DOHH2 (cell line): ENCODE data around the gene TMEM200A.

Source experiments
- H3F3A ChIP-seq: fragments of 200-600 bp; sonication (generic), shearing (Covaris generic); 2 replicates; pipeline ENCODE4 v1.6.0; 2016; ENCODE audit warnings: antibody characterized with exemption, mild to moderate bottlenecking; ENCODE audit not compliant: control insufficient read depth, insufficient read depth
- H3K27ac ChIP-seq: fragments of 200-600 bp; sonication (generic); 2 replicates; pipeline ENCODE4 v1.5.1; 2014; ENCODE audit warnings: low read depth, mild to moderate bottlenecking, low read length, moderate library complexity
- H3K27me3 ChIP-seq: fragments of 200-600 bp; sonication (generic); 2 replicates; pipeline ENCODE4 v1.6.1; 2014; ENCODE audit warnings: mild to moderate bottlenecking, low read length, mixed read lengths; ENCODE audit not compliant: control insufficient read depth
- H3K36me3 ChIP-seq: fragments of 200-600 bp; sonication (generic); 2 replicates; pipeline ENCODE4 v1.6.1; 2014; ENCODE audit warnings: mild to moderate bottlenecking, low read length, moderate library complexity, mixed read lengths; ENCODE audit not compliant: control insufficient read depth
- H3K4me1 ChIP-seq: fragments of 200-600 bp; sonication (generic); 2 replicates; pipeline ENCODE4 v1.6.1; 2014; ENCODE audit warnings: mild to moderate bottlenecking, low read length, mixed read lengths; ENCODE audit not compliant: control insufficient read depth
- H3K4me2 ChIP-seq: fragments of 200-600 bp; sonication (generic); 2 replicates; pipeline ENCODE4 v1.6.0; 2014; ENCODE audit warnings: mild to moderate bottlenecking, low read length, moderate library complexity
- H3K4me3 ChIP-seq: fragments of 200-600 bp; sonication (generic); 2 replicates; pipeline ENCODE4 v1.5.1; 2014; ENCODE audit warnings: mild to moderate bottlenecking, low read length, mixed read lengths
- H3K79me2 ChIP-seq: fragments of 200-600 bp; sonication (generic); 2 replicates; pipeline ENCODE4 v1.6.1; 2014; ENCODE audit warnings: mild to moderate bottlenecking, low read length, mixed read lengths; ENCODE audit not compliant: control insufficient read depth
- H3K9me2 ChIP-seq: fragments of 200-600 bp; sonication (generic); replicated peaks from 2 replicates; pipeline ENCODE4 v1.6.1; 2014; ENCODE audit warnings: mild to moderate bottlenecking, low read length, mixed read lengths; ENCODE audit not compliant: control insufficient read depth
- H3K9me3 ChIP-seq: fragments of 200-600 bp; sonication (generic); 2 replicates; pipeline ENCODE4 v1.6.1; 2014; ENCODE audit warnings: antibody characterized with exemption, low read length, mixed read lengths; ENCODE audit not compliant: control insufficient read depth, insufficient read depth
- H4K20me1 ChIP-seq: fragments of 200-600 bp; sonication (generic); 2 replicates; pipeline ENCODE4 v1.6.0; 2014; ENCODE audit warnings: low read depth, mild to moderate bottlenecking, antibody characterized with exemption, low read length, moderate library complexity; ENCODE audit not compliant: control insufficient read depth, insufficient read depth
- EZH2phosphoT487 ChIP-seq: fragments of 200-600 bp; sonication (generic); IDR thresholded peaks from 2 replicates; pipeline ENCODE4 v1.6.1; 2017; ENCODE audit warnings: borderline replicate concordance, mild to moderate bottlenecking, antibody characterized with exemption, low read length, moderate library complexity, mixed read lengths
- TF ChIP-seq, protein P1 (sequence below): fragments of 200-600 bp; sonication (generic); IDR thresholded peaks from one replicate; pipeline ENCODE4 v1.5.1; 2014; ENCODE audit warnings: antibody characterized with exemption, mild to moderate bottlenecking, low read depth, low read length; ENCODE audit not compliant: poor library complexity, severe bottlenecking

The TMEM200A gene

DNA sequence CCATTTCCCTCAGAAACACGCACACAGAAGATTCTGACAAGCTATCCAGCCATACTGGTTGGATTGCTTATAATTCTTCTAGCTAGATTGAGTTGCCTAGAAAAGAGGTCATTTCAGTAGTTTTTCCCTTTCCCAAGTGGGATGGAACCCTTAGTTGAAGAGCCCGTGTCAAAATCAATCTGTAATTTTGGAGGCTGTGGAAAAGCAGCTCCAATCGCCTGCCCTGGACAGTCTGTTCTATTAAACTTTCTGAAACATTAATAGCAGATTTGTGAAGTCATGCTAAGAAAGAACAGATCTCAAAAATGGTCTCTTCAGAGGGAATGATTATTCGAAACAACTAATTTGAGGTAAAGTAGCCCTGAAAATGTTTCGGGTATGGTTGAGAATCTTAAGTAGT lies 29.3 kb downstream of the TMEM200A start:
- Histone ChIP-seq H3F3A (no peaks in the 10 kb centered on the region), H3K27ac (no peak overlapping the region), H3K4me2 (no peak overlapping the region), H3K9me3 (no peaks in the 10 kb centered on the region), H3K27me3 (no peaks in the 10 kb centered on the region), H3K4me1 (no peaks in the 10 kb centered on the region), H4K20me1 (no peaks in the 10 kb centered on the region), H3K79me2 (no peaks in the 10 kb centered on the region), H3K9me2 (no peaks in the 10 kb centered on the region), H3K36me3 (no peaks in the 10 kb centered on the region), H3K4me3 (no peak overlapping the region)
- TF ChIP-seq, protein P1, sequence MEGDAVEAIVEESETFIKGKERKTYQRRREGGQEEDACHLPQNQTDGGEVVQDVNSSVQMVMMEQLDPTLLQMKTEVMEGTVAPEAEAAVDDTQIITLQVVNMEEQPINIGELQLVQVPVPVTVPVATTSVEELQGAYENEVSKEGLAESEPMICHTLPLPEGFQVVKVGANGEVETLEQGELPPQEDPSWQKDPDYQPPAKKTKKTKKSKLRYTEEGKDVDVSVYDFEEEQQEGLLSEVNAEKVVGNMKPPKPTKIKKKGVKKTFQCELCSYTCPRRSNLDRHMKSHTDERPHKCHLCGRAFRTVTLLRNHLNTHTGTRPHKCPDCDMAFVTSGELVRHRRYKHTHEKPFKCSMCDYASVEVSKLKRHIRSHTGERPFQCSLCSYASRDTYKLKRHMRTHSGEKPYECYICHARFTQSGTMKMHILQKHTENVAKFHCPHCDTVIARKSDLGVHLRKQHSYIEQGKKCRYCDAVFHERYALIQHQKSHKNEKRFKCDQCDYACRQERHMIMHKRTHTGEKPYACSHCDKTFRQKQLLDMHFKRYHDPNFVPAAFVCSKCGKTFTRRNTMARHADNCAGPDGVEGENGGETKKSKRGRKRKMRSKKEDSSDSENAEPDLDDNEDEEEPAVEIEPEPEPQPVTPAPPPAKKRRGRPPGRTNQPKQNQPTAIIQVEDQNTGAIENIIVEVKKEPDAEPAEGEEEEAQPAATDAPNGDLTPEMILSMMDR = no peak
- no peak for TF ChIP-seq EZH2phosphoT487

DNA sequence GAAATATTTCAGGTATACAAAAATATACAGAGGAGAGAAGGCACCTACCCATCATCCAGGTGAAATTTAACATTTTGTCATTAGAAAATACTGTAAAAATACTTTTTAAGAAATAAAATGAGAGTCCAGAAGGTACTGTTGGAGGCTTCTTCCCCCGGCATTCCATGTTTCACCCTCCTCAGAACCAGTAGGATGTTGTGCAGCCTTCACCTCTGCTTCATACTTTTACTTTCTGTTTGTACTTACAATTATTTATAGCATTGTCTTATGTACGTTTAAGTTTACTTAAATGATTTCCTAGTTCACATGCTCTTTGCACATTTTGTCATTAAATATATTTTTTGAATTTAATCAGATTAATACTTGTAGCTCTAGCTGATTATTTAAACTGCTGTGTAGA lies 30.9 kb downstream of the TMEM200A start:
- Histone ChIP-seq H3K4me1 (no peaks in the 10 kb centered on the region), H3K9me2 (no peaks in the 10 kb centered on the region), H3K4me2 (no peak overlapping the region), H3K27me3 (no peaks in the 10 kb centered on the region), H3K27ac (no peak overlapping the region), H3K36me3 (no peaks in the 10 kb centered on the region), H3F3A (no peaks in the 10 kb centered on the region), H4K20me1 (no peaks in the 10 kb centered on the region), H3K4me3 (no peak overlapping the region), H3K9me3 (no peaks in the 10 kb centered on the region), H3K79me2 (no peaks in the 10 kb centered on the region)
- no peak for TF ChIP-seq EZH2phosphoT487
- TF ChIP-seq, protein P1 = no peak

DNA sequence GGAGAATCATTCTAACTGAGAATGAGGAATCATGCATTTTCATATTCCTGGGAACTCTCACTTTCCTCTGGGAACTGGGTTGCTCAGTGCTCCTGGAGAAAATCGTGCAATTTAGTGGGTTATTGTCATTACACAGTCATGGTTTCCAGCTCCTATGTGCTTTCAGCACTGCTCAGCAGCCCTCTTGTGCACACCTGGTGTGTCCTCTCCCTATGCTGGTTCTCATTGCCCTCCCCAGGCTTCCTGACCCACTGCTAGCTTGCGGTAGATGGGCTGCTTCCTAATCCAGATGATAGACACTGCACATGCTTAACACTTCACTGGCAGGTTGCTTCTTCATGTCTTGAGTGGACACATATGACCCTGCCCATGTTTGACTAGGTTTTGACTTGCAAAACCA lies 39.7 kb downstream of the TMEM200A start:
- H3K27ac ChIP-seq = no peak overlapping the region
- H4K20me1 ChIP-seq = no peaks in the 10 kb centered on the region
- no peaks in the 10 kb centered on the region for H3F3A ChIP-seq
- H3K4me2 ChIP-seq = no peak overlapping the region
- H3K27me3 ChIP-seq = no peaks in the 10 kb centered on the region
- TF ChIP-seq EZH2phosphoT487 = no peak
- TF ChIP-seq, protein P1 = no peak
- H3K79me2 ChIP-seq = no peaks in the 10 kb centered on the region
- no peak overlapping the region for H3K4me3 ChIP-seq
- H3K36me3 ChIP-seq = no peaks in the 10 kb centered on the region
- no peaks in the 10 kb centered on the region for H3K9me2 ChIP-seq
- no peaks in the 10 kb centered on the region for H3K9me3 ChIP-seq
- no peaks in the 10 kb centered on the region for H3K4me1 ChIP-seq

GRCh38 chr6:130407032-130407431 lies 41.2 kb downstream of the TMEM200A start:
- H3K4me3 ChIP-seq = no peak overlapping the region
- H3F3A ChIP-seq = no peaks in the 10 kb centered on the region
- no peaks in the 10 kb centered on the region for H3K9me3 ChIP-seq
- TF ChIP-seq EZH2phosphoT487 = no peak
- TF ChIP-seq, protein P1 = no peak
- no peak overlapping the region for H3K27ac ChIP-seq
- no peaks in the 10 kb centered on the region for H3K27me3 ChIP-seq
- H4K20me1 ChIP-seq = no peaks in the 10 kb centered on the region
- no peaks in the 10 kb centered on the region for H3K9me2 ChIP-seq
- no peaks in the 10 kb centered on the region for H3K36me3 ChIP-seq
- no peak overlapping the region for H3K4me2 ChIP-seq
- H3K79me2 ChIP-seq = no peaks in the 10 kb centered on the region
- H3K4me1 ChIP-seq = no peaks in the 10 kb centered on the region
